GM12873 (cell line): ENCODE measurements around the gene FLT3LG.

Experiments used
- TF ChIP-seq, protein P1 (sequence below): IDR thresholded peaks from 2 replicates; pipeline ENCODE4 v1.5.1; 2012; ENCODE audit warnings: low read depth, mild to moderate bottlenecking, moderate library complexity, low read length, control low read depth; ENCODE audit not compliant: insufficient read depth; ENCODE audit errors: missing control alignments

FLT3LG gene

DNA sequence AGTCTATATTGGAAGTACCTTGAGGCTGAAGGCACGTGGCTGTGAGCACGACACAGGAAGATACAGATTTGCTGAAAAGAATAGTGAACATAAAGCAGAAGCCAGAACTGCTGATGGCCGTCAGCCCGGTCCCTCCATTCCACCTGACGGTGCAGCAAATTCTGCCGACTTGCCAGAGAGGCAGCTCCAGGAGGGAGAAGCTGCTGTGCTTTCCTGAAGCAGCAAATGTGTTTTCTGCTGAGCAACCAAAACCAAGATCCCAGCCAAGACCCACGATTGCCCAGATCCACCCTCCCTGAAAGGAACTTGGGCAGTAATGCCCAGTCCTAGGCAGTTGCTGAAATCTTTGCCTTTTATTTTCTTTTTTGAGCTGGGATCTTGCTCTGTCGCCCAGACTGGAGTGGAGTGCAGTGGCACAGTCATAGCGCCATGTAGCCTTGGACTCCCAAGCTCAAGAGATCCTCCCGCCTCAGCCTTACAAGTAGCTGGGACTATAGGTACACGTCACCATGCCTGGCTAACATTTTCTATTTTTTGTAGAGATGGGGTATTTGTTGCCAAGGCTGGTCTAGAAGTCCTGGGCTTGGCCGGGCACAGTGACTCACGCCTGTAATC lies 46.8 kb downstream of the FLT3LG start:
- TF ChIP-seq, protein P1, sequence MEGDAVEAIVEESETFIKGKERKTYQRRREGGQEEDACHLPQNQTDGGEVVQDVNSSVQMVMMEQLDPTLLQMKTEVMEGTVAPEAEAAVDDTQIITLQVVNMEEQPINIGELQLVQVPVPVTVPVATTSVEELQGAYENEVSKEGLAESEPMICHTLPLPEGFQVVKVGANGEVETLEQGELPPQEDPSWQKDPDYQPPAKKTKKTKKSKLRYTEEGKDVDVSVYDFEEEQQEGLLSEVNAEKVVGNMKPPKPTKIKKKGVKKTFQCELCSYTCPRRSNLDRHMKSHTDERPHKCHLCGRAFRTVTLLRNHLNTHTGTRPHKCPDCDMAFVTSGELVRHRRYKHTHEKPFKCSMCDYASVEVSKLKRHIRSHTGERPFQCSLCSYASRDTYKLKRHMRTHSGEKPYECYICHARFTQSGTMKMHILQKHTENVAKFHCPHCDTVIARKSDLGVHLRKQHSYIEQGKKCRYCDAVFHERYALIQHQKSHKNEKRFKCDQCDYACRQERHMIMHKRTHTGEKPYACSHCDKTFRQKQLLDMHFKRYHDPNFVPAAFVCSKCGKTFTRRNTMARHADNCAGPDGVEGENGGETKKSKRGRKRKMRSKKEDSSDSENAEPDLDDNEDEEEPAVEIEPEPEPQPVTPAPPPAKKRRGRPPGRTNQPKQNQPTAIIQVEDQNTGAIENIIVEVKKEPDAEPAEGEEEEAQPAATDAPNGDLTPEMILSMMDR = no peak

DNA sequence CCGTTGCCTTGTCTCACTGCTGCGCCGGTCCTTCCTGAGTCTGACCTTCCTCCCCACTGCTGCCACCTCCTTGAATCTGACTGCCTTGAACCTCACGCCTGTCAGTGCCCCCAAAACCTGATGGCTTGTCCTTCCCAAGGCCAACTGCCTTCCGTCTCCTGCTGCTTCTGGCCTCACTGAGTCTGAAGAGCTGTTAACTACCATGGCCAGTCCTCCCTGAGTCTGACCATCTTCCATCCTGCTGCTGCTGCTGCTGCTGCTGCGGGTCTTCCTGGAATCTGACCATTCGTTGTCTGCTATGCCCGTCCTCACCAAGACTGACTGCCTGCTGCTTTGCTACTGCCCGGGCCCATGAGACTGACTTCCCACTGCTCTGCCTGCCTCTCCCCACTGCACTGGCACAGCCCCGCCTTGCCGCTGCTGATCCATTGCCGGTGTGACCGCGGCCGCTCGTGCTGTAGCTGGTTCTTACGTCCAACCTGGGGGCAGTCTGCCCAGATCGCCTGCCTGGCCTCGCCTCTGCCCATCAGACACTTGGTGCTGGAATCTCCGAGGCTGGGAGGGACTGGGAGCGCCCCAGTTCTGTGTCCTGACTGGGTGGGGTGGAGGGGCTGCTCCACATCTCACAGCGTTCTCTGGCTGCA lies 50.9 kb downstream of the FLT3LG start:
- TF ChIP-seq, protein P1 = no peak

DNA sequence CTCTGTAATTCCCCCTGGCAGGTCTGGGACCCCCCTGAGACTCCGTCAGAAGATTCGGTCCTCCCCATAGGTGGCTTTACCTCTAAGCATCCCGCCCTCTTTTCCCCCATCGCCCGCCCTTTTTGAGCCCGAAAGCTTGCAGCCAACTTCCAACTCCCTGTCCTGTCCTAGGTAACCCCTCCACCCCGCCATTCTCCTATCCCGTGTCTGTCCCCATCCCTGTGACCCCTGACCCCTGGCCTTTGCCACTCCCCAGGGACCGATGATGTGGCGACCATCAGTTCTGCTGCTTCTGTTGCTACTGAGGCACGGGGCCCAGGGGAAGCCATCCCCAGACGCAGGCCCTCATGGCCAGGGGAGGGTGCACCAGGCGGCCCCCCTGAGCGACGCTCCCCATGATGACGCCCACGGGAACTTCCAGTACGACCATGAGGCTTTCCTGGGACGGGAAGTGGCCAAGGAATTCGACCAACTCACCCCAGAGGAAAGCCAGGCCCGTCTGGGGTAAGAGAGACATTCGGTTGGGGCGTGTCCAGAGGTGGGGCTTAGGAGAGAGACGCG lies 54.3 kb downstream of the FLT3LG start:
- TF ChIP-seq, protein P1 = no peak

DNA sequence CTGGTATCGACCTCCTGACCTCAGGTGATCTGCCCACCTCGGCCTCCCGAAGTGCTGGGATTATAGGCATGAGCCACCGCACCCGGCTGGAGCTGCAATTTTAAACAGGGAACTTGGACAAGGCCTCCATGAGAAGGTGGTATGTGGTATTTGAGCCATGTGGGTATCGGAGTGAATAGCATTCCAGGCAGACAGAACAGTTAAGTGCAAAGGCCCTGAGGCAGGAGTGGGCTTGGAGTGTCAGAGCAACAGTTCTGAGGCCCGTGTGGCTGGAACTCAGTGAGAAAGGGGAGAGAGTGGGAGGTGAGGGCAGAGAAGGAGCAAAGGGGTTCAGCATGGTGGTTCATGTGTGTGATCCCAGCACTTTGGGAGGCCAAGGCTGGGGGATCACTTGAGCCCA lies 56.7 kb downstream of the FLT3LG start:
- TF ChIP-seq, protein P1 = no peak

DNA sequence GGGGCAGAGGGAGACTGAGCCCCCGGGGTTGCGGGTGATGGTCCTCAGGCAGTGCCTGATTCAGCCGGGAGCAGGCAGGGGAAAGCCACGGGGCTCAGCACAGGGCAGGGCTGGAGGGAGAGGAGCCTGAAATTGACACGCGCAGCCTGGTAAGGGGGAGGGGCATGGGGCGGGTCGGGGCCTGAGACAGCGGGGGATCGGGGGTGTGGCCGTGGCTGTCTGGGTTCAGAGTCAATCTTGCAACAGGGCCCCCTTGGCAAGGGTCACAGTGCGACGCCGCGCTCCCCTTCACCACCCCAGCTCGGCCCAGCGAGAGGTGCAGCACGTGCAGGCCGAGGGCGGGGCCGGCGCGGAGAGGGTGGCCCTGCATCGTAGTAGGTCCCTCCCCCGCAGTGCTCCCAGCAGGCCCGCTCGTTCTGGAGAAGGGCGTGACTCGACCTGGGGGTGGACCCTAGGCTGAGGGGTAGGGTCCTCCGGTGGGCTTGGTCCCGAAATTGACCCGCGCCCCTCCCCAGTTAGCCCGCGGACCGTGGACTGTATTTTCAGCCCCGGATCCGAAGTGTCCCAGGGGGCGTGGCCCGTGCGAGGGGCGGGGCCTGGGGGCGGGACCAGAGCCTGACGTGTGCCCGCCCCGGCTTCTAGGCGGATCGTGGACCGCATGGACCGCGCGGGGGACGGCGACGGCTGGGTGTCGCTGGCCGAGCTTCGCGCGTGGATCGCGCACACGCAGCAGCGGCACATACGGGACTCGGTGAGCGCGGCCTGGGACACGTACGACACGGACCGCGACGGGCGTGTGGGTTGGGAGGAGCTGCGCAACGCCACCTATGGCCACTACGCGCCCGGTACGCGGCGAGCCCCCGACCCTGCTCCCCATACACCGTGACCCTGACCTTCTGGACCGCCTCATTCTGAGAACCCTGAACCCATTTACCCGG lies 59.8 kb downstream of the FLT3LG start:
- TF ChIP-seq, protein P1 = peak; percentile 55

DNA sequence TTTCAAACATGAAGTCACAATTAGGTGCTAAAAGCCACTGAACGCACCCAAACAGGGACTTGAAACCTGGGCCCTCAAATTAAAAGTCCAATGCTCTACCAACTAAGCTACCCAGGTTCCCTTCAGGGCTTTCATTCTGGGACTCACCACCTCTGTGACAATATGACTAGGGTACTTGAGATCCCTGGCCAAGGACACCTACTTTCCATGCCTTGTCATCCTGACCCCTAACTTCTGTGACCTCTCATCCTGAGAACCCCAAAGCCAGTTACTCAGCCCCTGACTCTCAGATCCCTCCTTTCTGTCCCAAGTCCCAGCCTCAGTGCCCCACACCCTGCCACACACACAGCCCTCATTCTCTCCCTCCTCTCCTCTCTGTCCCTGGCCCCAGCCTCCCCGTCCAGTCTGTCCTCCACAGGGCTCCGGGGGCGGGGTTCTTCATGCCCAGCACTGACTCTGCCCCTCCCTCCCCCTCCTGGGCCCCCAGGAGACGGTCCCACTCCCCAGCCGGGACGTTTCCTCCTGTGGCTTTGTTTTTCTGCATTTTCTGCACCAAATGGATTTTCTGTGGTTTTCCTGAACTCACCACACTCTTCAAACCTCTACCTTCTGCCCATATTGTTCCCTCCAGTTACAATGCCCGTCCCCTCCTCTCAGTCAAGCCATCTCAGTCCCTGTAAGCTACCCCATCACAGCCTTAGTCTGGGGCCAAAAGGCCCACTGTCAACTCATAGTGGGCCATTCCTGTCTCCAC lies 60.8 kb downstream of the FLT3LG start:
- TF ChIP-seq, protein P1 = no peak
